ENCODE results near the gene MFSD1.

- TF ChIP-seq POLR2A (IDR thresholded peaks at IDR 0.05; ENCODE audit: low read length) (no peak), CTCF (IDR thresholded peaks at IDR 0.05) (no peak), GATA3 (IDR thresholded peaks at IDR 0.05; ENCODE audit: borderline replicate concordance) (no peak), RCOR1 (IDR thresholded peaks at IDR 0.05; ENCODE audit: low read depth, low read length) (no peak), FOXS1 (CRISPR knock-in tag; IDR thresholded peaks at IDR 0.05) (no peak), RAD21 (conservative IDR thresholded peaks at IDR 0.05 in 1 of 2, IDR thresholded peaks at IDR 0.05 in 1 of 2) (no peak), USF2 (IDR thresholded peaks at IDR 0.05) (no peak), KDM1A (IDR thresholded peaks at IDR 0.05; ENCODE audit: low read depth) (no peak), EP300 (IDR thresholded peaks at IDR 0.05) (no peak), MAX (IDR thresholded peaks at IDR 0.05) (no peak), NFE2L2 (conservative IDR thresholded peaks at IDR 0.05; ENCODE audit: low read length) (no peak), CBX2 (IDR thresholded peaks at IDR 0.05; ENCODE audit: borderline replicate concordance, low read depth) (no peak)
Observed at GRCh38 chr3:158809642-158810041, 7.8 kb downstream of the MFSD1 start.

All from A549 (cell line).